ENCODE data around the gene FXYD7.

The FXYD7 gene

GRCh38 chr19:35143231-35143715 is at the start of gene FXYD7:
TSS of gene FXYD7 (plus strand) at chr19:35143255. CDS start at chr19:35143334, 79 bp downstream.
- Histone ChIP-seq H3K4me3 (ENCODE audit: low read depth, low read length) (no peak within 1 kb of the TSS), H3K27me3 (ENCODE audit: control insufficient read depth, insufficient read depth, low read length) (peaks cover 12% of the 10 kb centered on the region), H2AFZ (no peak within 1 kb of the TSS), H3K4me2 (ENCODE audit: low read length) (no peak within 1 kb of the TSS), H3K4me1 (peaks cover 4% of the 10 kb centered on the region), H3K9me3 (ENCODE audit: control insufficient read depth, low read length) (no peaks in the 10 kb centered on the region), H3K36me3 (ENCODE audit: control insufficient read depth, insufficient read depth, low read length) (no peaks in the 10 kb centered on the region), H3K27ac (no peak within 1 kb of the TSS), H3K9ac (no peak within 1 kb of the TSS), H3K79me2 (no peaks in the 10 kb centered on the region)
- no peak for TF ChIP-seq CTCF (IDR thresholded peaks at IDR 0.05)

DNA sequence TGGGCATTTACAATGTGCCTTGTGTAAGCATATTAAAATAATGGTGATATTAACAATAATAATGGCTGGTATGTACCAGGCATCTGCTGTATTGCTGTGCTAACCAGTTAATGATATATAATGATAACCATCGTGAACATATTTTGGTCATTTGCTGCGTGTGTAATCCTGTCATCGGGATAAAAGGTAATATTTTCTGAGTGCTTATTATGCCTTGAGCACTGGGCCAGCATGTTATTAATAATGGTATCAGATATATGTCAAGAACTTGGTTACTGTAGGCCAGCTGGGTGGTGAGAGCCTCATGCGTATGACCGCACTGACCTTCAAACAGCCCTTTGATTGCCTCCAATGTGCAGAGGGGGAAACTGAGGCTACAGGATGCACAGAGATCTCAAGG is 49.6 kb upstream of the FXYD7 start:
- Histone ChIP-seq H3K4me1 (no peaks in the 10 kb centered on the region), H3K9me3 (ENCODE audit: control insufficient read depth, low read length) (no peaks in the 10 kb centered on the region), H2AFZ (no peak overlapping the region), H3K79me2 (no peaks in the 10 kb centered on the region), H3K4me3 (ENCODE audit: low read depth, low read length) (no peak overlapping the region), H3K9ac (no peak overlapping the region), H3K36me3 (ENCODE audit: control insufficient read depth, insufficient read depth, low read length) (no peaks in the 10 kb centered on the region), H3K4me2 (ENCODE audit: low read length) (no peak overlapping the region), H3K27me3 (ENCODE audit: control insufficient read depth, insufficient read depth, low read length) (no peaks in the 10 kb centered on the region), H3K27ac (no peak overlapping the region)
- TF ChIP-seq CTCF (IDR thresholded peaks at IDR 0.05) = no peak

GRCh38 chr19:35093941-35094647 is 49.0 kb upstream of the FXYD7 start:
- H2AFZ ChIP-seq = no peak overlapping the region
- H3K79me2 ChIP-seq = no peaks in the 10 kb centered on the region
- no peaks in the 10 kb centered on the region for H3K36me3 ChIP-seq (ENCODE audit: control insufficient read depth, insufficient read depth, low read length)
- H3K27ac ChIP-seq = no peak overlapping the region
- H3K27me3 ChIP-seq (ENCODE audit: control insufficient read depth, insufficient read depth, low read length) = no peaks in the 10 kb centered on the region
- no peak overlapping the region for H3K4me2 ChIP-seq (ENCODE audit: low read length)
- no peak for TF ChIP-seq CTCF (IDR thresholded peaks at IDR 0.05)
- no peak overlapping the region for H3K4me3 ChIP-seq (ENCODE audit: low read depth, low read length)
- no peaks in the 10 kb centered on the region for H3K4me1 ChIP-seq
- H3K9ac ChIP-seq = no peak overlapping the region
- no peaks in the 10 kb centered on the region for H3K9me3 ChIP-seq (ENCODE audit: control insufficient read depth, low read length)

- no peaks in the 10 kb centered on the region for H3K79me2 ChIP-seq
- no peaks in the 10 kb centered on the region for H3K36me3 ChIP-seq (ENCODE audit: control insufficient read depth, insufficient read depth, low read length)
- no peak for TF ChIP-seq CTCF (IDR thresholded peaks at IDR 0.05)
- no peak overlapping the region for H3K9ac ChIP-seq
- no peaks in the 10 kb centered on the region for H3K4me1 ChIP-seq
- H3K27ac ChIP-seq = no peak overlapping the region
- no peak overlapping the region for H3K4me3 ChIP-seq (ENCODE audit: low read depth, low read length)
- no peak overlapping the region for H3K4me2 ChIP-seq (ENCODE audit: low read length)
- no peaks in the 10 kb centered on the region for H3K27me3 ChIP-seq (ENCODE audit: control insufficient read depth, insufficient read depth, low read length)
- H3K9me3 ChIP-seq (ENCODE audit: control insufficient read depth, low read length) = no peaks in the 10 kb centered on the region
- H2AFZ ChIP-seq = no peak overlapping the region
Observed at GRCh38 chr19:35094656-35095055, 48.4 kb upstream of the FXYD7 start.

Data from parathyroid adenoma (tissue), 2 donors.